Colonic mucosa (tissue), 4 donors: ENCODE results near the gene SREBF1. TPM values are rescaled to one million over a fixed set of nuclear protein-coding genes. Genes with fewer than 3 reads are reported as not detected.

Experiments
- DNase-seq: peaks from one replicate; pipeline ENCODE4 v3.0.0-alpha.2; 2020
- H3K27ac ChIP-seq: fragments of 200-600 bp; one replicate; pipeline ENCODE4 v1.8.0; 2021
- H3K27me3 ChIP-seq: fragments of 200-600 bp; one replicate; pipeline ENCODE4 v1.8.0; 2021
- H3K36me3 ChIP-seq: fragments of 200-600 bp; one replicate; pipeline ENCODE4 v1.8.0; 2021
- H3K4me1 ChIP-seq: fragments of 200-600 bp; one replicate; pipeline ENCODE4 v1.8.0; 2021; ENCODE audit warnings: mild to moderate bottlenecking
- H3K4me3 ChIP-seq: fragments of 200-600 bp; one replicate; pipeline ENCODE4 v1.8.0; 2021
- H3K9ac ChIP-seq, 2 donors: one replicate each; pipeline ENCODE4 v1.7.0; 2013; ENCODE audit warnings: control low read depth in 2 of 2, low read depth in 2 of 2, low read length in 2 of 2
- H3K9me3 ChIP-seq: fragments of 200-600 bp; one replicate; pipeline ENCODE4 v1.8.0; 2021
- intact Hi-C: fragments of 100-400 bp; cut with DNase I; formaldehyde crosslinking; loops from one replicate; pipeline ENCODE4 v1.14.1; 2022
- total RNA-seq, 2 donors: library from RNA; stranded (reverse); fragmentation: NEBNext Ultra II Directional in 1 of 2; extraction: Animal tissue kit (Norgen Biotek cat#: 25700) in 1 of 2; gene quantifications; one replicate each; pipeline ENCODE4 v1.2.1, GENCODE V29; 2021
- TF ChIP-seq, protein P1 (sequence below): fragments of 200-600 bp; IDR thresholded peaks from one replicate; pipeline ENCODE4 v1.8.0; 2022; ENCODE audit warnings: antibody characterized with exemption, mild to moderate bottlenecking
- donor health status: healthy.
- donor health status: DM: no; HTN: no; CAD: no.
- donor health status: DM: no; HTN: no; CAD: no.

The SREBF1 gene
- total RNA-seq, 2 donors from 2014 or later, result 170 to 174 TPM

DNA sequence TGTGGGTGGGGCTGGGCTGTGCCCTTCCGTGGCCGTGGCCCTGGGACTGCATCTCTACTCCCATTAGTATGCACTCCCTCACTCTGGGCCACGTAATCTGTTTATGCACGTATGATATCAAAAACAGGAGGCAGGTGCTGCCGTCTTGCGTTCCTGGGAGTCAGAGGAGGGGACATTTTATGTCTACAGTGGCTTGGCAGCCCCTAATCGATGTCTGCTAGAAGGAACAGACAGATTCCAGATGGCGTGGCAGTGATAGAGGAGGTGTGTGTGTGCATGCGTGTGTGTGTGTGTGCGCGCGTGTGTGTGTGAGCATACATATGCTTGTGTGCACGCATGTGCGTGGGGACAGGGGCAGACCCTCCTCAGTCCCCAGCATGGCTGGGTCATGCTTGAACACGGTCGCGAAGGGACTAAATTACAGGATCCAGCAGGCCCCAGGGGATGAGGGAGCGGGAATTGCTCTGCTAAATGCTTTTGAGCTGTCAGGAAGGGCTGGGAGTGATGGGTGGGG is 44.7 kb downstream of the SREBF1 start:
- Histone ChIP-seq H3K36me3 (no peaks in the 10 kb centered on the region), H3K4me3 (no peak overlapping the region), H3K27me3 (no peaks in the 10 kb centered on the region), H3K27ac (no peak overlapping the region), H3K9me3 (no peaks in the 10 kb centered on the region), H3K9ac (no peak overlapping the region), H3K4me1 (peaks cover 7% of the 10 kb centered on the region)
- intact Hi-C loops, result no loop called here
- no peak for DNase-seq
- TF ChIP-seq, protein P1, sequence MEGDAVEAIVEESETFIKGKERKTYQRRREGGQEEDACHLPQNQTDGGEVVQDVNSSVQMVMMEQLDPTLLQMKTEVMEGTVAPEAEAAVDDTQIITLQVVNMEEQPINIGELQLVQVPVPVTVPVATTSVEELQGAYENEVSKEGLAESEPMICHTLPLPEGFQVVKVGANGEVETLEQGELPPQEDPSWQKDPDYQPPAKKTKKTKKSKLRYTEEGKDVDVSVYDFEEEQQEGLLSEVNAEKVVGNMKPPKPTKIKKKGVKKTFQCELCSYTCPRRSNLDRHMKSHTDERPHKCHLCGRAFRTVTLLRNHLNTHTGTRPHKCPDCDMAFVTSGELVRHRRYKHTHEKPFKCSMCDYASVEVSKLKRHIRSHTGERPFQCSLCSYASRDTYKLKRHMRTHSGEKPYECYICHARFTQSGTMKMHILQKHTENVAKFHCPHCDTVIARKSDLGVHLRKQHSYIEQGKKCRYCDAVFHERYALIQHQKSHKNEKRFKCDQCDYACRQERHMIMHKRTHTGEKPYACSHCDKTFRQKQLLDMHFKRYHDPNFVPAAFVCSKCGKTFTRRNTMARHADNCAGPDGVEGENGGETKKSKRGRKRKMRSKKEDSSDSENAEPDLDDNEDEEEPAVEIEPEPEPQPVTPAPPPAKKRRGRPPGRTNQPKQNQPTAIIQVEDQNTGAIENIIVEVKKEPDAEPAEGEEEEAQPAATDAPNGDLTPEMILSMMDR, result no peak

GRCh38 chr17:17790637-17791464 is 45.9 kb downstream of the SREBF1 start:
- intact Hi-C loops, result no loop called here
- Histone ChIP-seq H3K36me3 (no peaks in the 10 kb centered on the region), H3K4me3 (no peak overlapping the region), H3K9ac (no peak overlapping the region), H3K27me3 (no peaks in the 10 kb centered on the region), H3K4me1 (peaks cover 7% of the 10 kb centered on the region), H3K9me3 (no peaks in the 10 kb centered on the region), H3K27ac (no peak overlapping the region)
- no peak for DNase-seq
- TF ChIP-seq, protein P1, result no peak

GRCh38 chr17:17789828-17790636 is 46.8 kb downstream of the SREBF1 start:
- intact Hi-C loops, result no loop called here
- no peaks in the 10 kb centered on the region for H3K9me3 ChIP-seq
- TF ChIP-seq, protein P1, result no peak
- DNase-seq, result no peak
- no peaks in the 10 kb centered on the region for H3K36me3 ChIP-seq
- no peak overlapping the region for H3K9ac ChIP-seq
- H3K4me3 ChIP-seq, result no peak overlapping the region
- peaks cover 7% of the 10 kb centered on the region for H3K4me1 ChIP-seq
- H3K27ac ChIP-seq, result no peak overlapping the region
- H3K27me3 ChIP-seq, result no peaks in the 10 kb centered on the region

DNA sequence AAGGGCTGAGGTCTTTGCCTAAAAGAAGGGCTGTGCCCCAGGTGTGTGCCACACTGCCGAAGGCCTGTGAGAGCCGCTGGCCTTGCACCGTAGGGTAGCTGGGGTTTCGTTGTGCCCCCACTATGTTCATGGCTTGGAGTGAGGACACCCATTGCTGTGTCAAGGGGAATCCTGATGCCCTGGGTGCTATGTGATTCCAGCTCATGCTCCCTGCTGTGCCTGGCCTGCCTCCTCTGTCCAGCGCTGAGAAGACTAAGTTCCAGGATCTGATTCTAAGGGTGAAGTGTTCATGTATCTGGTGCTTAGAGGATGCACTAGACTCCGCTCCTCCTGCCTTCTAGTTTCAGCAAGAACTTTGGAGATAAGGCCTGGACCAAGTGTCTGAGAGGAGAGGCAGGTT is 47.4 kb downstream of the SREBF1 start:
- H3K27me3 ChIP-seq, result no peaks in the 10 kb centered on the region
- intact Hi-C loops, result no loop called here
- TF ChIP-seq, protein P1, result no peak
- H3K4me3 ChIP-seq, result no peak overlapping the region
- H3K9ac ChIP-seq, result no peak overlapping the region
- H3K36me3 ChIP-seq, result no peaks in the 10 kb centered on the region
- no peak overlapping the region for H3K27ac ChIP-seq
- no peaks in the 10 kb centered on the region for H3K9me3 ChIP-seq
- H3K4me1 ChIP-seq, result peaks cover 8% of the 10 kb centered on the region
- no peak for DNase-seq

GRCh38 chr17:17788967-17789366 is 47.8 kb downstream of the SREBF1 start:
- H3K27me3 ChIP-seq, result no peaks in the 10 kb centered on the region
- peaks cover 13% of the 10 kb centered on the region for H3K4me1 ChIP-seq
- H3K9me3 ChIP-seq, result no peaks in the 10 kb centered on the region
- TF ChIP-seq, protein P1, result no peak
- DNase-seq, result no peak
- intact Hi-C loops, result no loop called here
- H3K36me3 ChIP-seq, result no peaks in the 10 kb centered on the region
- no peak overlapping the region for H3K9ac ChIP-seq
- H3K4me3 ChIP-seq, result no peak overlapping the region
- H3K27ac ChIP-seq, result no peak overlapping the region
